HuH-7 (cell line): ENCODE results near the gene MAPK9.
A peak's percentile ranks its signal among the peaks of the same experiment; 100 is the strongest.

Experiments used
- DNase-seq: peaks from one replicate; pipeline ENCODE4 v3.0.0; 2011; ENCODE audit warnings: low spot score

MAPK9 gene

DNA sequence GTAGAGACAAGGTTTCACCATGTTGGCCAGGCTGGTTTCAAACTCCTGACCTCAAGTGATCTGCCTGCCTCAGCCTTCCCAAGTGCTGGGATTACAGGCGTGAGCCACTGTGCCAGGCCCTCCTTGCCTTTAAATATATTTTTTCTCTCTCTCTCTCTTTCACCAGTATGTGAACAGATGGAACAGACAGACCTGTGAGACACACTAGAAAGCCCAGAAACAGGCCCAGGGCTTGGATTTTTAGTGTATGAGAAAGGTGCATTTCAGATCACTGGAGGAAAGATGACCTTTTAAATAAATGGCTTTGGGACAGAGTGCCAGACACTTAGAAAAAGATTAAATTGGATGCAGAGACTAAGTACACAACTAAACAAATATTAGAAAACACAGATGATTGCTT, 86.0 kb downstream of the MAPK9 start:
- DNase-seq = no peak

DNA sequence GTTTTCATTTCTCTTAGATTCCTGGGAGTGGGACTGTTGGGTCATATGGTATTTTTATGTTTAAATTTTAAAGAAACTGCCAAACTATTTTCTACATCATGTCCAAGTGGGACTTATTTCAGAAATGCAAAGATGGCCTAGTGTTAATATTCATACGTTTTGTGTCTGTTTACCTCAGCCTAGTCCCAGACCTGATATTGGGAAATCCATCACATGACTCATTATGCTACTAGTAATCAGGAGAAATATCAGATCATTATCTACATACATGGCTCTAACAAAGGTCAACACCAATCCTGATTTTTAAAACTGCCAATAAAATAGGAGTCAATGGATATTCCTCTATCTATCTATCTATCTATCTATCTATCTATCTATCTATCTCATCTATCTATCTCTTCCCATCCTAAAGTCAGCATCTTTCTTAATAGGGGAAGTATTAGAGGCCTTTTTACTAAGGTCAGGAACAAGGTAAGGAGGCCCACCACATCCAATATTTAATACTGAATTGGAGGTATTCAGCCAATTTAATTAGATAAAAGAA, 87.5 kb downstream of the MAPK9 start:
- no peak for DNase-seq

DNA sequence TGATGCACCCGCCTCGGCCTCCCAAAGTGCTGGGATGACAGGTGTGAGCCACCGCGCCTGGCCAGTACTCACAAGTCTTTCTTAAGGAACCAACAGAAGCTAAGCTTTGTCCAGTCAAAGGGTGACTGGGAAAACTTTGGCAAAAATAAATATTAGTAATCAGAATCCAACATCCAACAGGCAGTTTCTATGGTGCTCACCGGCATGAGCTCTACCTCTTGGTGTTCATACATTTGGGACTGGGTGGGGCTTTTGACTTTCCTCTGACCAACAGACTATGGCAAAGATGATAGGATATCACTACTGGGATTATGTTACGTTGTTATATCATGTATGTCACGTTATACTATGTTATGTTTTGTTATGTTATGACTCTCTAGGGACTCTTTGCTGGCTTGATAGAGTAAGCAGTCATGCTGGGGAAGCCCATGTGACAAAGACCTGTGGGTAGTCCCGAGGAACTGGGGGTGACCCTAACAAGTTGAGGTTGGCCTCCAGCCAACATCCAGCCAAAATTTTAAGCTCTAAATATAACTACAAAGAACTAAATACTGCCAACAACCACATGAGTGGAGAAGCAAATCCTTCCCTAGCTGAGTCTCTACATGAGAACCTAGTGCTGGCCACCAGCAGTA, 88.8 kb downstream of the MAPK9 start:
- no peak for DNase-seq

DNA sequence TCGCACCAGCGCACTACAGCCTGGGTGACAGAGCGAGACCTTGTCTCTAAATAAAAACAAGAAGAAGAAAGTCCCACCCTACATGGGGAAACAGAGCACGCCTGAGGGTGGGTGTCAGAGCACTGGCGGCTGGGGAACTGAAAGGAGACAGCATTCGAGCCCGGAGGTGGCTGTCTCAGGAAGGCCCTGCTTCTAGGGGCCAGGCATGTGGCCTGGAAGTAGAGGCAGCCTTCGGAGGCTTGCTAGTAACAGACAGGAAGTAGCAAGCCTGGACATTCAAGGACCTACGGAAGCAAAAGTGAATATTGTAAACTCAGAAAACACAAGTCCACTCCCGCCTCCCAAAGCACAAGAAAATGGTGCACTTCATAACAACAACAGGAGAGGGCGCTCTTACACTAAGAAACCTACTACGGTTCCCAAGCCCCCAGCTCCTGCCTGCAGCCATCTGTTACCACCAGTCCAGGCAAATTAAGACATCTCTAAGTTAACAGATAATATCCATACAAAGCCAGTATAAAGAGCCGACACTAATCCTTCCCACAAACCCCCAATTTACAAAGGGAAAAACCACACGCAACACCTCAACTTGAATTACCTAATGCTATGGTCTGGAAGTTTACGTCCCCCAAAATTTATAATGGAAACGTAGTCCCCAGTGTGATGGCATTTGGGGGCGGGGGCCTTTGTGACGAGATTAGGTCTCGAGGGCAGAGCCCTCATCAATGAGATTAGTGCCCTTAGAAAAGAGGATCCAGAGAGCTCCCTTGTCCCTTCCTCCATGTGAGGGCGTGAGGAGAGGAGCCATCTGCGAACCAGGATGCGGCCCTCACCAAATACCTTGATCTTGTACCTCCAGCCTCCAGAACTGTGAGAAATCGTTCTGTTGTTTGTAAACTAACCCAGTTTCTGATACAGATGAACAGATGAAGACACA, 90.6 kb downstream of the MAPK9 start:
- peak; percentile 81 for DNase-seq

DNA sequence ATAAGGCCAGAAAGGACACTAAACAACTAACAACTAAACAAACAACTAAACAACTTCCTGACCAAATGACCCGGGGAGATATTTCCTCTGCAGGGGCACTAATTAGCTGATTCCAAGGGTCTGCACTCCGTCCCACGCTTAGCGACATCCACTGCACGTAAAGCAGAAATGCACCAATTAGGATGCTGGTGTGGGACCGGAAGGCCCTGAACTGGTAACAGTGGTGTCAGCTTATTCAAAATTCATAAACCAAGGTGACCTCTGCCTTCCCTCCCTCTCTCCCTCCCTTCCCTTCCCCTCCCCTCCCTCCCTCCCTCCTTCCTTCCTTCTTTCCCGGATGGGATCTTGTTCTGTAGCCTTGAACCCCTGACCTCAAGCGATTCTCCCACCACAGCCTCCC, 92.5 kb downstream of the MAPK9 start:
- no peak for DNase-seq

DNA sequence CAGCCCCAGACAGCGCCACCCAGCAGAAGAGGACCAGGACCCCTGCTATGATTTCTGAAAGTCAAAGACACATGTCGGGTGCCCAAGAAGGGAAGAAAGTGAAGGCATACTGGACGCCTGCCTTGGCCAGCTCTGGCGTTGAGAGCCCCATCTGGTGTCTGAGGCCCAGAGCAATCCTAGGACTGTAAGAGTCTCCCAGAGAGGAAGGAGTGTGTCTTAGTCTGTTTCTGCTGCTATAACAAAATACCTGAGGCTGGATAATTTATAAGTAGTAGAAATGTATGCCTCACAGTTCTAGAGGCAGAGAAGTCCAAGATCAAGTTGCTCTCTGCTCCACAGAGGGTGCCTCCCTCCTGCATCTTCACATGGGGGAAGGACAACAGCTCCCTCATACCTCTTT, 93.7 kb downstream of the MAPK9 start:
- DNase-seq = no peak

DNA sequence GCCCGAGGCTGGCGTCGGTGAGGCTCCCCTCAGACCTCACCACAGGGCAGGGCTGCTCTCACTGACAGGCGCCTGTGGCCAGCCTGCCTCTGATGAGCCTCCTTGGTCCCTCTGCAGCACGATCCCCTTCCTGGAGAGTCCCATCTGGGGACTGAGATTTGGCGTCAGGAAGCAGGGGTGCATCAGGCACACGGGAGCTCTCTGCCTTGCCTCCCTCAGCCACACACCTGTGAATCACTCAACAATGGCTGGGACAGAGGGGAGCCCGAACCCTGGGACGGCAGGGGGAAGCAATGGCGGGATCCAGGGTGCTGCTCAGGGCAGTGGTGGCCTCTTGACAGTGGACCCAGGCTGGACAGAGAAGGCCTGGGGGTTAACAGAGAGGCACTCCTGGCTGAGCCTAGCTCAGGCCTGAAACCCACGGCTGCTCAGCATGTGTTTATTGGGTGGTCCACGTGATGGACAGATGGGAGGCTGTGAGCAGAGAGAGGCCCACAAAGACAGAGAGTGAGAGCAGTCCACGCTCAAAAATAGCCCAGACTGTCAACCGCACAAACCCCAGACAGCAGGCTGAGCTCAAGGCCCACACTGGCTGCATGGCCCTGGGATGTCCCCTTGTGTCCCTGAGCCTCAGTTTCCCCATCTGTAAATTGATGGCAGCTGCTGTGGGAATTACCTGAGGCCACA, 94.7 kb downstream of the MAPK9 start:
- no peak for DNase-seq

DNA sequence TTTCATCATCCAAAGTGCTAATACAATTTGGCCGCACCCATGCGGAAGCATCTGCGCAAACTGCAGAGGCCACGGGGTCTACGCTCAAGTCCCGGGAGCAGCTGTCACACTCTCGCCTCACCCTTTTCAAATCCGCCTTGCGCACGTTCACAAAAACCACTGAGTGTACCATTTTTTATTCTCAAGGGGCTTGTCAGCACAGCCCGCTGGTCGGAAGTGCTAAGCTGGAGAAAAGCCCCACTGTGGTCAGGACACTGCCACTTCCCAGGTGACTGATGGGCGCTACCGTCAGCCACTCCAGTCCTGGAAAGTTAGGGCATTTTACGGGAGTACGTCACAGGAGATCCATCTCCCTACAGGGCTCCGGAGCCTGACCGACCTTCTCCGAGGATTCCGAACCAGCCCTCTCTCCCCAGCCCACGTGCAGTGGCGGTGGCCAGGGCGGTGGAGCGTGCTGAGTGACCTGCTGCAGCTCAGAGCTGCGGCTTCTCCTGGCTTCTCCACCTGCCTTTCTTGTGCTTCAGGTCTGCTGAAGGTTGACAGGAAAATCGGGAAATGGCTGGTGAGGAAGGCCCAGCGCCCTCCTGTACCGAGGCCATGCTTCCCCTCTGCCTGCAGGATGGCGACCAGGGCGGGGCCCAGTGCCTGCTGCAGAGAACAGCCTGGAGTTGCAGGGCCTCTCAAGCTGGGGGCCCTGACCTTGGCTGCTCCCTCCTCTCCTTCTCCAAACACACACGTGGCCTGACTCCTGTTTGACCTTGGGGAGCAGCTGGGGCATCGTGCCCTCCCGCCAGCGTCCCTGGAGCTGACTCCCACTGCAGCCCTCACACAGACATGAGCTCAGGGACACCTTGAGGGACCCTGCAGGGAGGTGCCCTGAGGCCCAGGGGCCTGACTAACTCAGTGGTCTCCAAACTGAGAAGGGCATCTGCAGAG, 97.2 kb downstream of the MAPK9 start:
- no peak for DNase-seq

DNA sequence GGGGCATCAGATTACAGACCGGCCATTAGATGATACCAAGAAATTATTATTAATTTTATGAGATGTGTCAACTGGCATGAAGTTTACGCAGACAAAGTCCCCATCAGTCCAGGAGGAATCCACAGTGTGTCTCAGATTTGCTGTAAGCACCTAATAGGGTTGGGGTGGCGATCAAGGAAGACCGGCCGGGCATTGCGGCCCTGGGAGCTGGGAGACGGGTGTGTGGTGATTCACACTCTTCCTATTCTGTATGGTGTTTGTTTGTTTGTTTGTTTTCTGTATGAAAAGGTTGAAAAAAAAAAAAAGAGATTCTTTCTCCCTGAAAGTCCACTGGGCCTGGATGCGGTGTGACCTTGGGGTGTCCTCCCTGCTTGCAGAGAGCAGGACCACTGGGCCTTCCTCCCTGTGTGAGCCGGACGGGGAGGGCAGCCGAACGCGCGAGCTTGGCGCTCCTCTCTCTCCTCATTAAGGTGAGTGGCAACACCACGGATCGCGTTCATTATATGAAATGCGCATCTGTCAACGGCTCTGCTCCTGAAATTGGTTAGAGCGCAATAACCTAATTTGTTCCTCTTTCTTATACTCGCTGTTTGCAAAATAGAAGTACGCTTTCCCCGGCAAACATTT, 98.0 kb downstream of the MAPK9 start:
- DNase-seq = no peak

DNA sequence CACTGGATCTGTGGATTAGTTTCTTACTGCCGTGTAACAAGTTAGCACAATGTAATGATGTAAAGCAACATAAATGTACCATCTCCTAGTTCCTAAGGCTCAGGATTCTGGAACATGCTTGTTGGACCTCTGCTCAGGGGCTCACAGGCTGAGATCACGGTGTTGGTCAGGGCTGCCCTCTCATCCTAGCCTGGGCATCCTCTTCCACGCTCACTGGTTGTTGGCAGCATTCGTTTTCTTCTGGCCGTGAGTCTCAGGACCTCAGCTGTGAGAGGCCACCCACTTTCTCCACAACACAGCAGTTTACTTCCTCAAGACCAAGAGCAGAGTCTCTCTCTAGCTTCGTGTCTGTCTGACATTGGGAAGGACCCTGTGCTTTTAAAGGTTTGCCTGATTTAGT, 100.2 kb downstream of the MAPK9 start:
- no peak for DNase-seq

DNA sequence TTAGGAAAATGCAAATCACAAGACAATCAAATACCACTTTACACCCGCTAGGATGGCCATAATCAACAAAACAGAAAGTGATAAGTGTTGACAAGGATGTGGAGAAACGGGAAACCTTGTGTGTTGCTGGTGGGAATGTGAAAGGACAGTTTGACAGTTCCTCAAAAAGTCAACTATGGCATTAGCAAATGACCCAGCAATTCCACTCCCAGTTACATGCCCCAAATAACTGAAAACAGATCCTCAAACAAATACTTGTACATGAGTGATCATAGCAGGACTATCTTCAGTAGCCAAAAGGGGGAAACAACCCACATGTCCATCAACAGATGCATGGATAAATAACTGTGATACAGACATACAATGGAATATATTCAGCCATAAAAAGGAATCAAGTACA, 104.1 kb downstream of the MAPK9 start:
- no peak for DNase-seq
